GM18507 (cell line): ENCODE results near the gene ALDH3A2.

Experiments
- DNase-seq: peaks from one replicate; pipeline ENCODE4 v3.0.0; 2011; ENCODE audit warnings: low read depth; ENCODE audit not compliant: insufficient read length; ENCODE audit errors: extremely low spot score
- FAIRE-seq: peaks from 2 replicates; lab custom pipeline; 2011; peaks lifted over from hg19 to GRCh38; lab: Jason Lieb, UNC

Gene ALDH3A2

DNA sequence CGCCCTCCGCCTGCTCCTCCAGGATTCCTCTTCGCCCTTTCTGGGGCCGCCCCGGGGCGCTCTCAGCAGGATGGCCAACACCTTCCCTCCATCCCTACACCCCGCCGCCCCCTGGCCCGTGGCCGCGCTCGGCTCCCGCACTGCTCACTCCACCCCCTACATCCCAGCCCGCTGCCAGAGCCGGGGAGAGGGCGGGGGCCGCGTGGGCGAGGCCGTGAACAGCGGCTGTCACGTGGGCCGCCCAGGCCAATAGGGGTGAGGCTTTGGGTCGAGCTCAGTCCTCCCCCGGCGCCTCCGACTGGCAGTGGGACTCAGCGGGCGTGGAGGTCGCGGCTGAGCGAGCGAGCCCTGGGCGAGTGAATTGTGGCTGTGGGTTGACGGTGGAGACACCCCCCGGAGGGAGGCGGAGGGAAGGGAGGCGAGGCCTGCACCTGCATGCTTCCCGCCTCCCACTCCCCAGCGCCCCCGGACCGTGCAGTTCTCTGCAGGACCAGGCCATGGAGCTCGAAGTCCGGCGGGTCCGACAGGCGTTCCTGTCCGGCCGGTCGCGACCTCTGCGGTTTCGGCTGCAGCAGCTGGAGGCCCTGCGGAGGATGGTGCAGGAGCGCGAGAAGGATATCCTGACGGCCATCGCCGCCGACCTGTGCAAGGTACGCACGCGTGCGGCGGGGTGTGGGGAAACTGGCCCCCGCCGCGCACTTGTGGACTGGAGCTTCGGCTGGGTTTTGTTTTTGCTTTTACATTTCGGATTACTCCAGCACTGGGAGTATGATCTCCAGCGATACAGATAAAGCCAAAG, at the start of gene ALDH3A2:
TSS of gene ALDH3A2 (plus strand) at position 277 of the 799 bp plus-strand sequence. CDS start at position 498, 221 bp downstream.
- FAIRE-seq (peak; percentile 88), DNase-seq (peak; percentile 96)

DNA sequence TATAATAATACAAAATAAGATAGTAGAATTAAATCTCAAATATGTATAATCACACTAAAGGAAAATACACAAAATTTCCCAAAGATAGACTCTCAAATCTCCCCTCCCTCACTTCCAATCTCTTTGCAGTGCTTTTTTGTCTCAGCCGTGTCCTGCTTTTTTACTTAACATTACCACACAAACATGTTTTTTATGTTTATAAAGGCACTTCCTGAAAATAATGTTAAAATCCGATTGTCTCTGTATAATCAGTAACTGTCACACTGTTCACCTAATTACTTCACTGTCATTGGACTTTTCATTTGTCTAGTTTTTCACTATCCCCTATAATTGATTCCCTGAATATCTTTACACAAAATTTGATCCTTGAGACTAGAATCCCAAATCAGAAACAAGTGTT, 38.2 kb upstream of the ALDH3A2 start:
- DNase-seq (no peak), FAIRE-seq (no peak)

DNA sequence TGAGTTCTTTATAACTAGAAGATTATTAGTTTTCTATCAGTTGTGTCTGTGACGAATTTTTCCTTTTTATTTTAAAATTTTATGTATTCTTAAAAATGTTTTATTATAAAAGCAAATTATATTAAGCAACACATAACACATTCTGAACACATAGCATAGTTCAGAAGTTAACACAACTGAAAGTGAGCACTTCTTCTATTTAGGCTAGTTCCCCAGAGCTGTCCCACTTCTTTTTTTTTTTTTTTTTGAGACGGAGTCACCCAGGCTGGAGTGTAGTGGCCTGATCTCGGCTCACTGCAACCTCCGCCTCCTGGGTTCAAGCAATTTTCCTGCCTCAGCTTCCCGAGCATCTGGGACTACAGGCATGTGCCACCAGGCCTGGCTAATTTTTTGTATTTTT, 37.7 kb upstream of the ALDH3A2 start:
- FAIRE-seq: no peak

DNA sequence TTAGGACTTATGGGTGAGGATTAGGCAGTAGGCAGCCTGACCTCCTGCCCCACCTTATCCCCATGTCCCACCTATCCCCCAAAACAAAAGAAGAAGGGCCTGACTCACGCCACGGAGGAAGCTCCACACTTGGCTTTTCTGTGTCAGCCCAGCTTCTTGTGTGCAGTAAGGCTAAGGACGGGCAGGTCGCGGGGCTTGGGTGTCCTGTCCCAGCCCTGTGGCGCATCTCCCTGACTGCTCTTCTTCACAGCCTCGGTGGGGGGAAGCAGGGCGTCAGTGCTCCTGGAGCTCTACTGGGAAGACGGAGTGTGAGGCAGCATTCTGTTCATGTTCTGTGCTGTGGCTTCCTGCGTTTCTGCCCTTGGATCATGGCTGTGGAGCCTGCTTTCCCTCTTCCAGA, 34.6 kb upstream of the ALDH3A2 start:
- DNase-seq (no peak), FAIRE-seq (no peak)

More for the DNA sequence above, 37.7 kb upstream of the ALDH3A2 start:
- no peak for DNase-seq

DNA sequence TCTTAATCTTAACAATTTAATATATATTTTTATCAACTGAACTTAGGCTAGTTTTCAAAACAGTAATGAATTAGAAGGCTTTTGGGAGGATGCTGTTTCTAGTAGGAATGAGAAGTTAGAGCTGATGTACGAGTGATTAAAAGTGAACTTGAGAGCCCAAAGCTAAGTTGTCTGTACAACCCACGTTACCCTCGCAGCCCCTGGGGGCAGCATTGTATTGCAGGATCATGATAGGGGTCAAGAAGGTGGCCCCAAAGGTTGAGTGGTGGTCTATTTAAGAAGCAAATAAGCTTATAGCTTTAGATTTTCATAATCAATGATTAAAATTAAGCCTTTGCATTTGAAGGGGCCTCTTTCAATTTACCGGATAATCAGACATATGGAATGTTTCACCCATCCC, 33.7 kb upstream of the ALDH3A2 start:
- DNase-seq: no peak
- no peak for FAIRE-seq

DNA sequence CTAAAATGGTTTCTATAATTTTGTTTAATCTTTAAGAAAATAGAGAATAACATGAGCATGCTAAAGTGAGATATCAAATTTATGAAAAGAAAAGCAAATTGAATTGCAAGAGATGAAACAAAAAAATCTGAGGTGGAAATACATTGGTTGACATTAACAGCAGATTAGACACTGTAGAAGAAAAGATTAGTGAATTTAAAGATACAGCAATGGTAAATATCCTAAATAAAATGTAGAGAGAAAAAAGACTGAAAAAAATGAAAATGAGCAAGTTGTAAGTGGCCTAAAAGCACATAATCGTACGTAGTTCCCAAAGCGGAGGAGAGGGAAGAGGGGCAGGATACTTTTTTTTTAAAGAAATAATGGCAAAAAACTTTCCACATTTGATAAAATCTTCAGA, 30.5 kb upstream of the ALDH3A2 start:
- DNase-seq: no peak
- no peak for FAIRE-seq

DNA sequence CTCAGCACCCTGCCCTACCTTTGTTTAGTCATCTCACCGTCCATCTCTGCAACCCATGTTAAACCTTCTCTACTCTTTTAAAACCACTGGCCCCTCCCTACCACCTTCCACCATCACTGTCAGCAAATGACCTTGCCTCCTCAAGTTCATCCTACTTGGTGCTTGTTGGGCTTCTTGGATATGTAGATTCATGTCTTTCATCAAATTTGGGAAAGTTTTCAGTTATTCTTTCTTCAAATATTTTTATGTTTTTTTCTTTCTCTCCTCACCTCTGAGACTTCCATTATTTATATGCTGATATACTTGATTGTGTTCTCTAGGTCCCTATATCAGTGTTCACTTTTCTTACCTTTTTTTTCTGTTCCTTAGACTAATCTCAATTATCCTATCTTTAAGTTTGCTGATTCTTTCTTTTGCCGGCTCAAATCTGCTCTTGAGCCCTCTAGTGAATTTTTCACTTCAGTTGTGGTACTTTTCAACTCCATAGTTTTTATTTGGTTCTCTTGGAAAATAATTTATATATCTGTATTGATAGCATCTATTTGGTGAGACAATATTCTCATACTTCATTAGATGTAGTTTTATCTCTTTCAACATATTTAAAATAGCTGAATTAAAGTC, 28.7 kb upstream of the ALDH3A2 start:
- DNase-seq (no peak), FAIRE-seq (no peak)

DNA sequence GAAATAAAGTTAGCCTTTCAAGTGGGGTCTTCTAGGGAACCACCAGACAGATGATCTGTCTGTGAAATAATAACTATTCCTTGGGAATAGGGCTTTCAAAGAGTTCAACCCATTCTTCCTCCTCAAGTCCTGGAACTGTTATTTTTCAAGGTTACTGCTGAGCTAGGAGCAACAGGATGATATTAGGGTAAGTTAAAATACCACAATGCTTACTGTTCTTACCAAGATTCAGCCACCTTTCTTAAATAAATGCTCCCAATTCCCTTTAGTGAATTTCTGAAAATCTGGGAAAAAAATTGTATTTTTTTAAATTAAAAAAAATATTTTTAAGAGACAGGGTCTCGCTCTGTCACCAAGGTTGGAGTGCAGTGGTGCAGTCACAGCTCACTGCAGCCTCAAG, 26.9 kb upstream of the ALDH3A2 start:
- FAIRE-seq (no peak), DNase-seq (no peak)

DNA sequence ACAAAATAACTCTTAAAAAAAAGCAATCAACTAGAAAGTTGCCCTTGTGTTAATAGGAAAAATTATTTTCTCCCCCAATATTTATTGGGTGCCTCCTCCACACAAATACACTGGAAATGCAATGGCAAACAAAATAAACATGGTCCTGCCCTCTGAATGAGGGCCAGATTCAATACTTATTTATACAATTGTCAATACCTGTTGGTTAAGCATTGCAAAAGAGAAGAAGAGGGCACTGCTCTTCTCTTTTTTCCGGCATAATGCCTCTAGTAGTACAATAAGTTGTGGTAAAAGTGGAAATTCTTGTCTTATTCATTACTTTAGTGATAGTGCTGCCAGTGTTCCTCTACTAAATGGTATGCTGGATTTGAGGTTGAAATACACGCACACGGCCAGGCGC, 22.5 kb upstream of the ALDH3A2 start:
- FAIRE-seq (no peak), DNase-seq (no peak)

DNA sequence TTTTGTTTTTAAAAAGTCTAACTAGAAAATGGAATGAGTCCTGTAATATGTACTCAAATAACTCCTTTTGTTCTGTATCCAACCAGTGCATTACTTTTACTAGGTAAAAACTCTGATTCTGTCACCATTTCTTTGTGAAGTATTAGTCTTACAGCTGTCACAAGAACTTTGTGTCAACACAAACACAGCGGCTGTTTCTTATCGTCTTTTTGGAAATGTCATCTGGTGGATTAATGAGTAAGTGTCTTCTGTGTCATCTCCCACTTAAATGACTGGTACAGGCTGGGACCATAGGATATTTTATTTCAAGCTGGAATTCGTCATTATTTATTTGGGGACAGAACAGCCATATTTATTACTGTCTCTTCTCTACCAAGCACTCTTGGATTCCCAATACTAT, 19.1 kb upstream of the ALDH3A2 start:
- FAIRE-seq (no peak), DNase-seq (no peak)

DNA sequence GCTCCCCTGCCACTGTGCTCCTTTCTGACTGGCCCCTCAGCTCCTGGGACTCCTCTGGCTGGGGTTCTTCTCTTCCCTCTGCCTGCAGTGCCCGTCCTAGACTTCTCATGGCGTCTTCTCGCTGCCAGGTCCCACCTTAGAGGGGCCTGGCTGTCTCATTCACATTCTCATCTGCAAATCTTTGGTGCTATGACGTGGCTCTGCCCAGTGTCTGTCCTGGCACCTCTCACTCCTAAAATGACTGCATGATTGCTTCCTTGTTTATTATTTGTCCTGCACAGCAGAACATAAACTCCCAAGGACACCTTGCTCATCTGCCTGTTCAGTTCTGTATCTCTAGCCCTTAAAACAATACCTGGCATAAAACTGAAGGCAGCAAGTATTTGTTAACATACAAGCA, 18.5 kb upstream of the ALDH3A2 start:
- FAIRE-seq (no peak), DNase-seq (no peak)

DNA sequence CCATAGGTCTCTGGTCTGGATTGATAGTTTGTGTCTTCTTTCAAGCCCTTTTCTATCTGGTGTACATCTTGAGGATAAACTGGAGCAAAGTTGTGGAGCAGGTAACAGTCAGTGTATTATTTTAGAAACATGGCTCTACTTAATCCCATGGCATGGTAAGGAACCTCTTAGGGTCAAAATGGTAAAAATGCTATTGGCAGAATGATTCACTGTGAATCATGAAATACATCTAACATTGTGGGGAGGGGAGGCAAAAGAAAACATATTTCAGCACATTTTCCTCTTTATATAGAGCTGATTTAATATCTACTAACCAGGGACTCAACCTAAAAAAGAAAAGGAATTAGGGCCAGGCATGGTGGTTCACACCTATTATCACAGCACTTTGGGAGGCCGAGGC, 17.9 kb upstream of the ALDH3A2 start:
- no peak for DNase-seq

DNA sequence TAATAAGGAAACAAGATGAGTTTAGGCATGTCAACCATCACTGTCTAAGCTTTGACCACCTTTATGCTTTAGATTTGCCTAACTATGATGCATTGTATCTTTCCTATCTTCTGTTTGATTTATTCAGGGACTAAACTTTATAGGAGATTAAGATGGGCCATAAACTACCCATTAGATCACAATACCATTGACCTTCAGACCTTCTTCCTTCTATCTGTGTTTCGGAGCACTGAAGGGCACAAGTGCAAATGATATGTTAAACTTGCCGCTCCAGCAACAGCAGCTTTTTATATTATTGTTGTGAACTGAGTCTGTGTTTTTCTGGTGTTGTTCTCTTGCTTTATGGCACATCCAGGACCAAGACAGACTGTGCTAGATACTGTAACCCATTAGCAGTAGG, 16.6 kb upstream of the ALDH3A2 start:
- FAIRE-seq: no peak
- no peak for DNase-seq

More for the DNA sequence above, 17.9 kb upstream of the ALDH3A2 start:
- FAIRE-seq: no peak

DNA sequence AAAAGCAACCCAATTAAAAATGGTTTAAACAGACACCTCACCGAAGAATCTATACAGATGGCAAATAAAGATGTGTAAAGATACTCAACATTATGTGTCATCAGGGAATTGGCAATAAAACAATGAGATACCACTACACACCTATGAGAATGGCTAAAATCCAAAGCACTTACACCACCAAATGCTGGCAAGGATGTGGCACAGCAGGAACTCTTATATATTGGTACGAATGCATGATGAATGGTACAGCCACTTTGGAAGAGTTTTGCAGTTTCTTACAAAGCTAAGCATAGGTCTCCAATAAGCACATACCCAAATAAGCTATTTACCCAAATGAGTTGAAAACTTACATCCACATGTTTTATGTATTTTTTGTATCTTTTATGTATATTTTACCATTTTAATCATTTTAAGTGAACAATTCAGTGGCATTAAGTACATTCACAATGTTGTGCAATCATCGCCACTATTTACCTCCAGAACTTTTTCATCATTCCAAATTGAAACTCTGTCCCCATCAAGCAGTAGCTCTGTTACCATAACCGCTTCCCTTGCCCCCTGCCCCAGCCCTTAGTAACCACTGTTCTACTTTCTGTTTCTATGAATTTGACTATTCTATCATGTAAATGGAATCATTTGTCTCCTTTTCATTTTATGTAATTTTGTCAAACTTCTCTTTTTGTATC, 6.7 kb upstream of the ALDH3A2 start:
- no peak for DNase-seq
- FAIRE-seq: no peak

DNA sequence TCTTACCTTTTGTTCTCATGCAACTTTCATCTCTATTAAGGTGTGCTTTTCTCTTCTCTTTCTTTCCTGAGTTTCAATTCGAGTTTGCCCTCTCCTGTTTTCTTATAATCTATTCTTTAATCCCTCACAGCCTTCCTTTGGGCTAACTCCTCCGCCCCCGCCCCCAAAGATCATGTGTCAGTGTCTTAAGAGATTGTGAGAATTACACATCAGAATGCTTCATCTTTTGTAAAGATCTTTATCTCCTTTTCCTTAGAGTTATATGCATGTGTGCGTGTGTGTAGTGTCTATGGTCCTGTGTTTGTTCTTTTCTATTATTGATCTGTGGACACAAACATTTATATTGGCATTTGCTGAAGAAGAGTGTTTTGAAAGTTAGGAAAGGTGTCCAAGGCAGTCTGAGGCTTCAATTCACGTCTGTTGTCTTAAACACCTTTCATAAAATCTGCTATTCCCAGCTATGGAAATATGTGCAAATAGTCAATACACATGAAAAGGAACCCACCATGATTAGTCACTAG, 6.1 kb upstream of the ALDH3A2 start:
- DNase-seq: no peak
- no peak for FAIRE-seq

DNA sequence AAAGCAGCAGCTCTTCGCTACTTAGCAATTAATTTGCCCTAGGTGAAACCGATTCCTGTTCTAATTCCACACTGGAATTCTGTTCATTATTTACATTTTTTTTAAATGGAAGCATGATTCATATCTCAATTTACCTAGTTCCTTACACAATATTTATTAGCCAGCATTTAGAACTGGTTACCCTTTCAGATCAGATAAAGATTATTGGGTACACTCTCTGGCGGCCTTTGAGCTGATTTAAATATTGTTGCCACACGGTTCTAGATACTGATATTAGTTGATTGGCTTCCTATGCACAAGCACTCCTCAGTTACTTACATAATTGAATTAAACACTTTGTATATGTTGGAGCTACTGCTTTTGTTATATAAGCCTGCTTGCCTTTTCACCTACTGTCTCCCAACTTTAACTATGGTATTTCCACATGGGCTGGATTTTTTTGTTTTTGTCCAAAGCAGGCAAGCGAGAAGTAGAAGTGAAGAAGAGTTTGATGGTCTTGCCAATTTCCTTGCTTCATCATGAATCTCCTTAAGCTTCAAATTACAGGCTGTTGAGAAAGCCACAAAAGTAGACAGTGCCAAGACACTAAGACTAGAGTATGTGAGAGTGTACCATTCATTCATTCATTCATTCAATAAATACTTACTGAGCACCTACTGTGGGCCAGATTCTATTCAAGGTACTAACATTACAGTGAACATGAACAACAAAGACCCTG, 3.9 kb upstream of the ALDH3A2 start:
- no peak for FAIRE-seq
- DNase-seq: no peak

DNA sequence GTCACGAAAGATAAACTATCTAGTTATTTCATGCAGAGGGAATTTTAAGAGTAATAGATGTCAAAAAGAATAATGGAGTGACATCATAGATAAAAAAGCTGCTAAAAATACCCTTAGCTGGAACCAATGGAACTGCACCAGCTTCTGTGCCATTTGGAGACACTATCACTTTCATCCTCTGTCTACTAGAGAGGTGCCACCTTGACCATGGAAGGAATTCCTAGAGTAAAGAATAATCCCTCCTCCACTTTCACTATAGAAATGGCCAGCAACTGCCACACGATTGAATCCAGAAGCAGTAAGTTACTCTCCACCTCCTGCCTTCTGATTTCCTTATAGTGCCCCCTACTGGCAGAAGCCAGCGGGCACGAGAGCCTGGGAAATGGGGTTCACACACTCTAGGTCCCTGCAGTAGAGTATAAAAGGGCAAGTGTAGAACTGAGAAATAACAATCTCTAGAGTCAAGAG, 2.8 kb upstream of the ALDH3A2 start:
- peak; percentile 81 for FAIRE-seq
- no peak for DNase-seq

DNA sequence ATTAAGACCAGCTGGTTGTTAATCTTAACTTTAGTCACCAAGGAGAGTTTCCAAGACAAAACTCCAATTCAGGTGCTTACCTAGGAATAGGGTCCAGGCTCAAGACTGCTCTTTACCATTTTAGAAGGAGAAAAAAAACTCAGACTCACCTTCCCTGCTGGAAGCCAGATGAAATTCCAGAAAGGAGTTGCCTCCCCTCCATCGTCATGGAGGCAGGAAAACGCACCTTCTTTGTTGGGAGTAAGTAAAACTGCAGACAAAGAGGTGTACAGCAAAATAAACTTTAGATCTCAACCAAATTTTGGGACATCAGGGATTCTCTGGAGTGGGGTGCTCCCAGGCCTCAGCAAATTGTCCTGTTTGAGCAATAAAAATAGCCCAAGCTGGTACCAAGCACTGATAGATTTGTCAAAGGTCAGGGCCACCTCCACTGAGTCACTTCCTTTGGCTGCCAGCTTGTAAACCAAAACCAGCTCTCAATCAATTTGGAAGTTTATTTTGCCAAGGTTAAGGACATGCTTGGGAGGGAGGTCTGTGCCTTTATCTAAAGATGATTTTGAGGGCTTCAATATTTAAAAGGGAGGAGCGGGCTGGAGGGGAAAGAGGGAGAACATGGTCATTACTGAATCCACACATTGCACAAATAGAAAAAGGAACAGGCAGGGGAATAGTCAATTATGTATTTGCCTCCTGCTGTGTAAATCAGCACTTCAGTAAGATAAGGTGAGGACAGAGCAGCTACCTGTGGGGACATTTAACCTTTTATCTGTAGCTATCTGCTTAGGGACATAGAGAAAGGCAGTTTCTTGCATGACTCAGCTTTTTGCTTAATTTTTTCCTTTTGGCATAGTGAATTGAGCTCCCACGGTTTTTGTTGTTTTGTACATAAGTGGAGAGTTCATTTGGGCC, 1.5 kb upstream of the ALDH3A2 start:
- DNase-seq (no peak), FAIRE-seq (no peak)
